NCI-H460 (cell line): ENCODE measurements around the gene NOC3L. TPM values are rescaled to one million over a fixed set of nuclear protein-coding genes. Genes with fewer than 3 reads are reported as not detected.
"Not testable (repeated sequence)": the region's sequence is repeated elsewhere in the genome, so short reads cannot be mapped to it uniquely, and the experiment has no call there.

Experiments used
- DNase-seq: peaks from one replicate; pipeline ENCODE4 v3.0.0-alpha.2; 2016; ENCODE audit warnings: low read depth; ENCODE audit errors: extremely low read depth
- total RNA-seq: library from RNA; depleted of rRNA; stranded (reverse); fragments of >200 nt; shearing (Covaris generic); gene quantifications from 2 replicates; pipeline ENCODE4 v1.2.3, GENCODE V29; 2014

NOC3L gene
- total RNA-seq, 1 experiment from 2014 or later, result 60.3 TPM

DNA sequence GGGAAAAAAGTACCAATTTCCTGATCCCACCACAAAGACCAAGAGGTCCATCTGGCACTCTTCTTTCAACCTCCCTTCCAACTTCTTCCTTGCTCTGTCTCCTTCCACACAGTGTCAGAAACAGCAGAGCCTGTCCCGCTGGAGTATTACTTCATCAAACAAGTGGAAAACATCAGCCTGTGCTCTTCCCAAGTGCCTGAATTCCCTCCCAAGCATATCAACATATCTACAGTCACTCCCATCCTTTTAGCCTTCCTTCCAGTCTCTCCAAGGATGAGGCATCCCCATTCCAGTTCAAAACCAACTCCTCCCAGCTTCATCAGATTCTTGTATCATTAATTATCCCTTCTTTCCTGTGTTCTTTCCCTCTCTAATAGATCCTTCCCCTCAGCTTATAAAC lies 1.7 kb upstream of the NOC3L start:
- DNase-seq, result no peak

DNA sequence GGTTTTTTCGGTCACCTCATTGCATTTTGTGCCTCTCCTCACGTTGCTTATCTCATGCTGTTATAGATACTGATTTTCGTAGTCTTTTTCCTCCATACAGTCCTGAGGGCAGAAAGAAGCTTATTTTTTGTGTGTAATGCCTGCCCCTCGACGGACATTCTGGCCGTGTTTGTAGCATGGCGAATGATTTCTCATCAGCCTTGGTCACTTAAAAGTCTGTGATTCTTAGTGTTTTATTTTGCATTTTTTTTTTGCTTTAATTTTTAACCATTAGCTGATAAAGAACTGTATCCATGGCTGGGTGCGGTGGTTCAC lies 469 bp upstream of the NOC3L start:
- DNase-seq, result no peak

DNA sequence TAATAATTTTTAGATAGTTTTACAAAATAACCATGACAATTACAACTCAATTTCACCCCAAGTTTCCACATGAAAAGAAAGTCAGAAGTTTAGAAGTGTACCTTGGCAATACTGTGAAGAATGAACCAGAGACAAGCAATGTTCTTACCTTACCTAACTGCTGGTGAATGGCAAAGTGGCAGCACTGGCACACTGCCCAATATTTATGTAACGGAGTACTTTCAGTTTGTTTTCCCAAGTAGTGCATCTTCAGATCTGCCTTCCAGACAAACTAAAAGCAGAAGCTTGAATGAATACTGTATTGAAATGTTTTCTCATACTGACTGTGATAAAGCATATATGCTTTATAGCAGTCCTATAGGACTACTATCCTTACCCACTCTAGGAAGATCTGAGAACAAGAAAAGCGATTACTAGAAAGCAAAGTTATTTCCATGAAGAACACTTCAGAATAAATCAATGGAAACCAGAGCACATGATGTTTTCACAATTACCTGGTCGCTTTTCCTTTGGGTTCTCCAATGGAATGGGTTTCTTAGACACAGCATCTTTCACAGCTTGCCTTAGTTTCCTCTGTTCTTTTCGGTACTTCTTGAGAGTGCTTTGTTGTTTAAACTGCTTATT lies 1.5 kb downstream of the NOC3L start:
- DNase-seq, result peak; percentile 18

DNA sequence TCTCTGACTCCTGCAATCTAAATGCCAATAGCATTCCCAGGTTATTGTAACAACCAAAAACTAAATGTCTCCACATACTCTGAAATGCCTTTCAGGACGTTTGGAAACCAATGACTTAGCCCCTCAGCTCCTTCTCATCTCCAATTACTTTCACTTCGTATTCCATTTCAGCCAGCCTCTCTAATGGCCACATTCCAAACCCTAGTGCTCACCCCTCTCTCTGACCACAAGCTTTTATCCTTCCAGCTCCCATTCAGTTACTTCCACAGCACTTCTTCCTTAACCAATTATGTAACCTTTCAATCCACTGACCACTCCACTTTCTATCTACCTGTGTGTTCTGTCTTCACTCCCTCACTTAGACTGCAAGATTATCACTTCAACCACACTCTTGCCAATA lies 4.3 kb downstream of the NOC3L start:
- DNase-seq, result no peak

DNA sequence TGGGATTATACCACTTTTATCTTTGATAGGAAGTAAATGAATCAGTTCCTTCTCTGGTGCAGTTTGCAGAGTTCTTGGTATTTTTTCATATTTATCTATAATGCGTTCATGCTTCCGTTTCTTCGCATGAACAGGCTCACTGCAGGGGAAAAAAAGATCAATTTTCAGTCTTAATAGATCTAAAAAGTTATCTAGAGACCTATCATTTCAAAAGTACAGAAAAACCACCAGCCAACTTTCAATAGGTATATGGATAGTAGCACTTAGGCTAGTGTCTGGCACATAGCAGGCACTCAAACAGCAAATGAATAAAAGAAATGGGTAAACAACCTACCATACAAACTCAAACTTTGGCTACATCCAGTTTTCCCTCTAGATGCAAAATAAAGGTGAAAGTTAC lies 5.5 kb downstream of the NOC3L start:
- DNase-seq, result no peak

DNA sequence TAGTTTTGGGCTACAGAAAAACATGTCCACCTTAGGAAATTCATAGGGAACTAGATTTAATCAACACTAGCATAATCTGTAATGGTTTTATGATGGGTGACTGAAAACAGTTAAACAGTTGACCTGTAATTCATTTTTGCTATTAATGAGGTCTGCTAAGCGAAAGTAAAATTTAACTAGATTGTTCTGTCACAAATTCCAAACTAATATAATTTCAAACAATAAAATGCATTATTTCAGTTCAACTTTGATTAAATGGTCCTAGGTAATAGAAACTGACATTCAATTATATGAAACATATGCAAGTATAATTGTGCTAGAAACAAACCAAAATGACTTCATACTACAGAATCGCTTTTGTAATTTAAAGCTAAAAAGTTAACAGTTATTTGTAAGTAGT lies 6.9 kb downstream of the NOC3L start:
- no peak for DNase-seq

DNA sequence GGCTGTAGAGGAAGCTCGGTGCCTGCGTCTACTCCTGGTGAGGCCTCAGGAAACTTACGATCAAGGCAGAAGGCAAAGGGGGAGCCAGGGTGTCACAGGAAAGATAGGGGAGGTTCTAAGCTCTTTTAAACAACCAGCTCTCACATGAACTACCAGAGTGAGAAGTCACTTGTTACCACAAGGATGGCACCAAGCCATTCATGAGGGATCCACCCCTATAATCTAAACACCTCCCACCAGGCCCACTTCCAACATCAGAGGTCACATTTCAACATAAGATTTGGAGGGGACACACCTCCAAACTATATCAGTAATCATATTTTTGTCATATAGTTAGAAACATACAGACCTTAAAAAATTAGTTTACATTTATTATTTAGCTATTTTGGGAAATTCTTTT lies 9.4 kb downstream of the NOC3L start:
- no peak for DNase-seq

DNA sequence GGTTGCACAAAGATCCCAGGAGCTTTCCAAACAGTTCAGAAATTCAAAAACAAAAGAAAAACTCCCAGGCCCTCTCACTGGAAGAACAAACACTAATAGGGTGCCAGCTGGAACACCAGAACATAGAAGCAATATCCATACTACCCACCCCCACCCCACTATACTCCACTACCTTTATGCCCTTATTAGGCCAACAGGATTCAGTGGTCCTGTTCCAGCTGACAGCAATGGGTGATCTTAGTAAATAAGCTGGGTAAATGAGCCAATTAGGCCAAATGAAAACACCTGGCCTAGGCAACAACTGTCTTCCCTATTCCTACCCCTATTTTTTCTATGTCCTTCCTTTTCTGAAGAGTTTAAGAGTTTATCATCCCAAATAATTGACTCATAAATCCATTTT lies 11.7 kb downstream of the NOC3L start:
- no peak for DNase-seq

DNA sequence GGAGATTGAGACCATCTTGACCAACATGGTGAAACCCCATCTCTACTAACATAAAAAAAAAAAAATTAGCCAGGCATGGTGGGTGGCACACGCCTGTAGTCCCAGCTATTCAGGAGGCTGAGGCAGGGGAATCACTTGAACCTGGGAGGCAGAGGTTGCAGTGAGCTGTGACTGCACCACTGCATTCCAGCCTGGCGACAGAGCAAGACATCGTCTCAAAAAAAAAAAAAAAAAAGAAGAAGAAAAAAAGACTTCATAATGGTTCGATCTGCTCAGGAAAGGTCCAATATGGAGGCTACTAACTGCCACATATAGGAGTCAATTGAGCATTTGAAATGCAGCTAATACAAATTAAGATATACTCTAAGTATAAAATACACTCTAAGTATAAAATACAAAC lies 12.2 kb downstream of the NOC3L start:
- DNase-seq, result not testable (repeated sequence)

DNA sequence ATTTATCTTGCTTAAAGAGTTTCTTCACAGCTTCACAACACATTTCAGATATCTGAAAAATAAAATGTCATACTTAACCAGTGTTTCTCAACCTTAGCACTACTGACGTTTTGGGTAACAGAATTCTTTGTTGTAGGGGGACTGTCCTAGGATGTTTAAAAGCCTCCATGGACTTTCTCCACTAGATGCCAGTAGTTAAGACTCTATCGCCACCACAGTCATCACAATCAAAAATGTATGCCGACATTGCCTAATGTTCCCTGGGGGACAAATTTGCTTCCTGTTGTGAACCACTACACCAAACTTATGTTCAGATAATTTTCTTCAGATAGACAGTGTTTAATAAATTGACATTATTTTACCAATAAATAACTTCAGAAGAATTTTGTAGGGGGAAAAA lies 13.4 kb downstream of the NOC3L start:
- no peak for DNase-seq

DNA sequence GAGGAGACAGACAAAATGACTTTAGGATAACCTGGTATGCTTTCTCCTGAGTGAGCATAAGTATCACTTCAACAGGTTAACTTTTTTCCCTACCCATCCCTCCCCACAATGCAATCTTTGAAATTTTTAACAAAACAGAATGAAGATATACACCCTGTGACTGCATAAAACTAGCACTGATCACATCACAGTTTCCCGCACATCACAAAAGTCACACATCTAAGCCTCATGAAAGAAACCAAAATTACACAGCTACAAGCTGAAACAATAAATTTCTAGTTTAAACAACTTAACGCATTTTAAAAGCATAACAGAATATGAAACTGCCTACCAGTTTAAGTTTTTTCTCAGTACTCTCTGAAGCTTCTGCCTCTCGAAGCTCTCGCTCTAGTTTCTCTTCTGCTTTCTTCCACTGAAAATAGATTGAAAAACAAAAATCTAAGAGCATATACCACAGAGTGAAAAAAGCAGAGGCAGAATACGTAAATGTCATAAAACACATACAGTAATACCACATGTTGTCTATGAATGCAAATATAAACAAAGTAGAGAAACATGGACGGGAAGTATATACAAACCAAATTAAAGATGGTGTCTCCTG lies 18.1 kb downstream of the NOC3L start:
- DNase-seq, result no peak

DNA sequence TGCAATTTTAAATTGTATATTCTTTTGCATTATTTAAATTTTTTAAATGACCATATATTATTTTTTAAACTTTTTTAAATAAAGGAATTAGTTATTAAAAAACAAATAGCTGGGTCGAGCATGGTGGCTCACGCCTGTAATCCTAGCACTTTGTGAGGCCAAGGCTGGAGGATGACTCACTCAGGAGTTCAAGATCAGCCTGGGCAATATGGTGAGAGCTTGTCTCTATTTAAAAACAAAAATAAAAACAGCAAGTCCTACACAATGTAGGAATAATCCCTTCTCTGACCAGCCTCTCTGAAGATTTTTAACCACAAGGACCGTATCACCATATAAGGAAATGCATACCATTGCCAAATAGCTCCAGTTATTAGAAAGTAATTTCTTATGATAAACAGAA lies 19.6 kb downstream of the NOC3L start:
- no peak for DNase-seq

DNA sequence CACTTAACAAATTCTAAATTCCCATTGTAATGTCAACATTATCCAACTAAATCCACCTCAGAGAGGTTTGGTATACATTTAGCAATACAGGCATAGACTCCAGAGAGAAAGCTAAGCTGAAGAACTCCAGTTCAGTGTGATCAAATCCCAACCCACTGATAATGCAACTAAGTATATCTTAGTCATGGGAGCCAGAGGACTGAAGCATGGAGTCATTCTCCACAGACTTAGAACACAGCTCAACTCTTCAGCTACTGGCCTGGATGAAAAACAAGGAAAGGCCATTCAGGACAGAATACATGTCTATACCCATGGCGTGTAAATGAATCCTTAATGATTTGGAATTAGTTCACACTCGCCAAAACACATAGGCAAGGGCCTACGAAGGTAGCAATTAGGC lies 27.9 kb downstream of the NOC3L start:
- DNase-seq, result no peak

DNA sequence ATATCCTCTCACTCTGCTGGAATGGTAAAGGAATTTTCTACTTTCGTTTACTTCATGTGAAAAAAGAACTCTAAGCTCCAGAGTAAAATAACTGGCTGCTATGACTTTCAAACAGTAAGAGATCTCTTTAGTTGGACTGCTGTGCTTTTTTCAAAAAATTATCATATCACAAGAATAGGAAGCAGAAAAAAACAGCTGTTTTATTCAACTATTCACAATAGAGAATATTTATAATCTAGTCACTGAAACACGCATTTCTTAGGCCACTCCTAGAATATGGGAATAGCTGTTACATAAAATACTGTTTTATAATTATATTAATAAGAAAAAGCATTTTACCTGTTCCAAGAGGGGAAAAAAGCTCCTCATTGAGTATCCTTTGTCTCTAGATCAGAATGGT lies 29.7 kb downstream of the NOC3L start:
- DNase-seq, result no peak

DNA sequence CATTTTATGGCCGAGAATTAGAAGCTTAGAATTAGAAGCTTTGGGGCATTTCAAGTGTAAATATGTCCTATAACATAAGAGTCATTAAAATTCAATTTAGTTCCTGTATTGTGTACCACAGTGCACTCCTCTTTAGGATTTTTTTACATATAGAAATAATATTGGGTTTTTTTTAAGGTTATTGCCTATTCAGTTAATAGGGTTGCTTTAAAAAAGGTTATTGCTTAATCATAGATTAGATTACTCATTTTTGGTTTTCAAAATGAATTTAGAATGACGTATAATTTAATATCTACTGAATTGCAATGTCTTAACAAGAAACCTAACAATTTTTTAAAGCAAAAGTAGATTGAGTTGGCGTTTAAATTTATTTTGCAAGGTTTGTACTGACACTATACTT lies 34.1 kb downstream of the NOC3L start:
- DNase-seq, result no peak

DNA sequence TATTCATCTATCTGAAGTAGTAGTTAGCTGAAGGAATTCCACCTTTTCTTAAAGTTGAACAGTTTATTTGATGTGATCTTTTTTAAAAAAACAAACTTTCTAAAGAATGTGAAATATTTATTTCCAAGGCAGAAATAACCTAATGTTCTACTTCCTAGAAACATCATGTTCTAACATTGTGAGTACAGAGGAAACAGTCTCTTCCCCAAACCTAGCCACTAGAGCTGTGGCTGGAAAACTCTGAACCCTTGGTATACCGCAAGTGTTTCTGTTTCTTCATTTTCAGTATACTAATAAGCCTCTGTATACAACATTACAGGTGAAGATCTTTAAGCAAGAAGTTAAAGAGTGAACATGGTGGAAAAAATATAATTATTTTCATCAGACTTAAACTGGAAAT lies 35.1 kb downstream of the NOC3L start:
- no peak for DNase-seq

DNA sequence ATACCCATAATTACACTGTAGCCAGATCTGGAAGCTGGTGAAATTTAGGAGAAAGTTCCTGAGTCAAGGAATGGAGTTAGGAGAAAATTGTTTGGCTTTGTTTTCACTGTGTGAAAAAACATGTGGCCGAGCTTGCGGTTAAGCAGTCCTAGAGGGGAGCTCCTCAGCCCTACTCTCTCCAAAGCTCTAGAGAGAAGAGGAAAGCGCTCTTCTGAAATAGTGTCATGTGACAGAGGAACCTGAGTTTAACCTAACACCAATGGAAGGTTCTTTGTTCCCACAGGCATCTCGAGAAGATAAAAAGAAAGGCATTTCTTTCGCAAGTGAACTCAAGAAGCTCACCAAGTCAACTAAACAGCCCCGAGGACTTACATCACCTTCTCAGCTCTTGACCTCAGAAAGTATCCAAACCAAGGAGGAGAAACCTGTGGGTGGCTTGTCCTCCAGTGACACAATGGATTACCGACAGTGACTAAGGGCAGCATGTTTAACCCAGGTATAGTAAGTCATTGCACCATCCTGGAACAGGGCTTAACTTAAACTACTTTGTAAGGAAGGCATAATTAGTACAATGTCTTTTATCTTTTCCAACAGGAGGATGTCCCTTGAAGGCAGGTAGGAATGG lies 38.0 kb downstream of the NOC3L start:
- DNase-seq, result no peak

DNA sequence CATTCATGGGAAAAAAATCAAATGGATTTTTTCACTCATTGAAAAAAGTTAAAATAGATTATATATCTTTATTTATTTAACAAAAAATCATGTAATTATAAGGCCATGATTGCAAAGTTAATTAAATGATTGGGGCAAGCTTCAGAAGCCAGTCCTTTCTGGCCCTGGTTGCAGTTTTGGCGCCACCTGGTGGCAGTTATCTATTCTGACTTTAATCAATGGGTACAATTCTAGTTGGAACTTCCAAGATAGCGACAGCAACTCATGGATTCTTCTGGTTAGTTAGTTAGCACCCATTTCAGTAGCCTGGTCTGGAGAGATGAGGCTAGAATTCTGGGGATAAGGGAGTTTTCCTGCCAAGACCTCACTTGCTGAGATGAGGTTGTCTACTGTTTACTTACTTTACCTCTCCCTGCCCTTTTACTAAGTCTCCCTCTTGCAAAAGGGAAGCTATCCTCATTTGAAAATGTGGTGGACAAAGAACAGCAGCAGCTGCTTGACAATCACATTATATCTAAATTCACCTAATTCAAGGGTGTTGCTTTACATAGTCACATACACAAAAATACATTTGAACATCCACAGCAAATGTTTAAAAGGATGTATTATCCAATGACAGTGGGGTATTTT lies 42.3 kb downstream of the NOC3L start:
- DNase-seq, result peak; percentile 70

DNA sequence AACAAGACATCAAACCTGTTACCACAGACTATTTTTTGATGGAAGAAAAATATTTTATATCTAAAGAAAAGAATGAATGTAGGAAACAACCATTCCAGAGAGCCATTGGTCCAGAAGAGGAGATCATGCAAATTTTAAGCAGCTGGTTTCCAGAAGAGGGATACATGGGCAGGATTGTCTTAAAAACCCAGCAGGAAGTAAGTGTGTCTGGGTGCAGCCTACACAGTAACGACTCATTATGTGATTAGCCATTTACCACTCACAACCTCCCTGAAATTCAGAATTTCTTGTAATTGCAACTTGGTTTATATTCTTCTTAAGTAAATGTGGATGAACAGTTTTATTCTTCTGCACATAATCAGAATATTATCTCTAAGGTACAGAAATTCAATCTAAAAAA lies 46.2 kb downstream of the NOC3L start:
- DNase-seq, result no peak

DNA sequence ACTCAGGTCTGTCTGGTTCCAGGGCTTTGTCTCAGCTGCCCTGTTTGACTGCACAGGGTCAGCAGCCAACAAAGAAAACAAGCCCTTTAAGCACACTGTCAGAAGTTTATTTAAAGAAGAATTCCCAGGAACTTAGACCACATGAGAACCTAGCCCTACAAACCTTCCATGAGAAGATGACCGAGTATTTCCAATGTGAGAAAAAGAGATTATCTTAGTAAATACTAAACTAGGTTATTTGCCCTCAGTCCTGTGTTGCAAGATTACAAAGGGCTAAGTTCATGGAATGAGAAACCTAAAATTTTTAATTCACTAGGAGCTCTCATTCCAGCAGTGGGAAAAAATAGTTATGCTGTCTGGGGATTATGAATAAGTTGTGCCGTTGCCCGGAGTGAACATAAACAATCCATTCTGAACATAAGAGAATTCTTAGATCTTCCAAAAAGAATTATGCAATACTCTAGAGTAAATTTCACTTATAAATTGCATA lies 46.7 kb downstream of the NOC3L start:
- DNase-seq, result no peak

DNA sequence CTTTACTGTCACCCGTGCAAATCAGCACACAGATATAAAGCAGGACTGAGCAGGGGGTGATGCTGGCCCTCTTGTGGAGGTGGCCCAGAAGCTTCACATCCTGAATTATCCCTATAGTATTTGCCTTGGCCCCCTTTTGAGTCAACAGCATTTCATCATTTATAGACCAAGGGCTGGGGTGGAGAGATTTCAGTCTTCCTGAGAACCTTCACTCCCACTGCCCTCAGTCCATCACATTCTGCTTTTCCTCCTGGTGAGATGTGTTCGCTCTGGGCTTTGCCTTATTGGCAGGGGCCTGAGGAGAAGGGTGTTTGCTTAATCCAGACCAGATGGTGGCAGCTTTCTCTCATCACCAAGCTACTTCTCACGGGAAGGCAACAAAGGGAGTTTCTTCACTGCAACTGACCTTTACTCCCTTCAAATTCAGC lies 47.7 kb downstream of the NOC3L start:
- no peak for DNase-seq

DNA sequence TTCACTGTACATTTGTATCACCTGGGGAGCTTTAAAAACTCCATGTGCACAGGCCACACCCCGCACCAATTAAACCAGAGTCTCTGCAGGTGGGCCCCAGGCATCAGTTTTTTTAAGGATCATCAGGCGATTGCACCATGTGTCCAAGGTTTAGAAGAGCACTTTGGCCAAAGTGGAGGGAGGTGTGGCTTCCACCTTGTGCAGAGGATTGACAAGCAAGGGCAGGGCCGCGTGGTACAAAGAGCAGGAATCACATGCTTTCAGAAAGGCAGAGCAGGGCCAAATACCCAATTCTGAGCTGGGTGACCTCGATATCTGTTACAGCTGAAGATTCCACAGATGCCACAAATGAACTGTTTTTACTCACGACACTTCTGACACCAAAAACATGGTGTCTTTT lies 52.4 kb downstream of the NOC3L start:
- DNase-seq, result no peak
